HepG2 (cell line): ENCODE measurements around the gene EFS. TPM values are rescaled to one million over a fixed set of nuclear protein-coding genes. Genes with fewer than 3 reads are reported as not detected.

ENCODE experiments used
- ATAC-seq: fragments of 200-7000 bp; cut with Tn5 transposase; 3 replicates; pipeline ENCODE4 v1.9.1; 2020; ENCODE audit warnings: mild to moderate bottlenecking, moderate library complexity
- Bru-seq: library from RNA; stranded (reverse); fragments of 400-500 nt; gene quantifications from one replicate; lab custom pipeline; 2021; lab: Mats Ljungman, UMichigan
- BruChase-seq, 2 experiments: library from RNA; stranded (reverse); fragments of 400-500 nt; gene quantifications; one replicate each; lab custom pipeline; 2021; lab: Mats Ljungman, UMichigan
- BruUV-seq: library from RNA; stranded (reverse); fragments of 400-500 nt; replicated peaks from 2 replicates; lab custom pipeline; 2021; lab: Mats Ljungman, UMichigan
- CTCF ChIA-PET: fragments of 300-600 bp; formaldehyde crosslinking; extraction: SDS; loops from one replicate; lab custom pipeline; 2021; ENCODE audit warnings: low total read pairs, inconsistent platforms, low intra/inter-chr PET ratio; lab: Yijun Ruan, JAX
- POLR2A ChIA-PET: fragments of 350-600 bp; sonication (Branson Sonifier 250); formaldehyde crosslinking; loops from one replicate; lab custom pipeline; 2020; ENCODE audit warnings: antibody characterized with exemption, inconsistent platforms; lab: Yijun Ruan, JAX
- DNase-seq: peaks from one replicate; pipeline ENCODE4 v3.0.0-alpha.2; 2015; ENCODE audit warnings: low spot score
- FAIRE-seq: peaks from 3 replicates; lab custom pipeline; 2011; peaks lifted over from hg19 to GRCh38; lab: Jason Lieb, UNC
- H2AFZ ChIP-seq: one replicate; pipeline ENCODE4 v1.6.1; 2011; ENCODE audit warnings: low read length, inconsistent platforms
- H3K27ac ChIP-seq: fragments of 300-600 bp; 3 replicates; pipeline ENCODE4 v1.8.0; 2011; ENCODE audit warnings: mixed run types, mild to moderate bottlenecking, mixed read lengths, low read length, inconsistent platforms; ENCODE audit not compliant: insufficient read depth; ENCODE audit errors: extremely low read length
- H3K27me3 ChIP-seq, 2 experiments: fragments of 200-600 bp in 1 of 2; 2 replicates in 1 of 2; 3 replicates in 1 of 2; pipeline versions ENCODE4 v1.6.0 to v1.8.0; 2011; ENCODE audit warnings: low read length in 2 of 2, mild to moderate bottlenecking in 2 of 2, moderate library complexity in 2 of 2, inconsistent platforms in 1 of 2; ENCODE audit not compliant: insufficient read depth in 2 of 2, control insufficient read depth in 1 of 2
- H3K36me3 ChIP-seq, 2 experiments: fragments of 200-600 bp in 1 of 2; replicated peaks in 1 of 2; 2 replicates in 1 of 2; 3 replicates in 1 of 2; pipeline versions ENCODE4 v1.5.1 to v1.8.0; 2011; ENCODE audit warnings: low read length in 2 of 2, inconsistent platforms in 1 of 2; ENCODE audit not compliant: insufficient read depth in 2 of 2, control insufficient read depth in 1 of 2
- H3K4me1 ChIP-seq: 2 replicates; pipeline ENCODE4 v1.5.1; 2012; ENCODE audit warnings: low read length, inconsistent platforms; ENCODE audit not compliant: insufficient read depth
- H3K4me2 ChIP-seq: 2 replicates; pipeline ENCODE4 v1.6.0; 2011; ENCODE audit warnings: low read depth, low read length, inconsistent platforms
- H3K4me3 ChIP-seq, 3 experiments: fragments of 200-600 bp in 1 of 3; sonication (generic), shearing (Covaris generic) in 1 of 3; replicated peaks in 1 of 3; 2 replicates each; pipeline ENCODE4 v1.5.1; 2011 to 2016; ENCODE audit warnings: low read length in 3 of 3, inconsistent platforms in 2 of 3, low read depth in 2 of 3, mild to moderate bottlenecking in 2 of 3, control low read depth in 1 of 3, mixed read lengths in 1 of 3; ENCODE audit not compliant: insufficient read depth in 1 of 3
- H3K79me2 ChIP-seq: one replicate; pipeline ENCODE4 v1.6.1; 2011; ENCODE audit warnings: low read length, inconsistent platforms; ENCODE audit not compliant: insufficient read depth
- H3K9ac ChIP-seq: 2 replicates; pipeline ENCODE4 v1.6.0; 2011; ENCODE audit warnings: mild to moderate bottlenecking, low read depth, low read length, inconsistent platforms; ENCODE audit not compliant: insufficient read depth
- H3K9me3 ChIP-seq: 2 replicates; pipeline ENCODE4 v1.5.1; 2012; ENCODE audit warnings: mild to moderate bottlenecking, low read length
- H4K20me1 ChIP-seq: 2 replicates; pipeline ENCODE4 v1.6.0; 2011; ENCODE audit warnings: inconsistent platforms, mild to moderate bottlenecking, low read length, moderate library complexity; ENCODE audit not compliant: insufficient read depth
- MAFK ChIP-seq, 2 experiments: IDR thresholded peaks in 1 of 2; conservative IDR thresholded peaks in 1 of 2; 2 replicates each; pipeline ENCODE4 v1.6.1; 2011; ENCODE audit warnings: improper control_type of control experiment in 2 of 2, low read length in 2 of 2
- PITX1 ChIP-seq: sonication (generic); formaldehyde crosslinking; IDR thresholded peaks from 2 replicates; pipeline ENCODE4 v1.5.1; 2020; ENCODE audit warnings: mild to moderate bottlenecking, missing genetic modification reagents
- RAD21 ChIP-seq: fragments of 450-650 bp; formaldehyde crosslinking; IDR thresholded peaks from 2 replicates; pipeline ENCODE4 v1.5.0; 2020; ENCODE audit warnings: mild to moderate bottlenecking
- RBM39 ChIP-seq: fragments of 200-400 bp; formaldehyde crosslinking; IDR thresholded peaks from one replicate; pipeline ENCODE4 v1.6.1; 2018; ENCODE audit warnings: antibody characterized with exemption, mild to moderate bottlenecking, low read depth, low read length; ENCODE audit not compliant: poor library complexity, severe bottlenecking
- SP2 ChIP-seq: sonication (generic); formaldehyde crosslinking; IDR thresholded peaks from 2 replicates; pipeline ENCODE4 v1.5.1; 2020; ENCODE audit warnings: mild to moderate bottlenecking, missing genetic modification reagents
- SSRP1 ChIP-seq: IDR thresholded peaks from 2 replicates; pipeline ENCODE4 v1.6.1; 2016; ENCODE audit warnings: control low read depth
- TMF1 ChIP-seq: sonication (generic); formaldehyde crosslinking; IDR thresholded peaks from 2 replicates; pipeline ENCODE4 v1.8.1; 2022; ENCODE audit warnings: low read depth, missing genetic modification reagents
- YEATS4 ChIP-seq: sonication (generic); formaldehyde crosslinking; IDR thresholded peaks from 2 replicates; pipeline ENCODE4 v1.4.0; 2020; ENCODE audit warnings: missing genetic modification reagents, borderline replicate concordance
- ZNF687 ChIP-seq: sonication (generic); formaldehyde crosslinking; IDR thresholded peaks from 2 replicates; pipeline ENCODE4 v1.5.1; 2020; ENCODE audit warnings: mild to moderate bottlenecking, missing genetic modification reagents, moderate library complexity
- ZNF777 ChIP-seq: sonication (generic); formaldehyde crosslinking; IDR thresholded peaks from 2 replicates; pipeline ENCODE4 v1.4.0; 2020; ENCODE audit warnings: missing genetic modification reagents
- ZNF83 ChIP-seq: sonication (generic); formaldehyde crosslinking; IDR thresholded peaks from 2 replicates; pipeline ENCODE4 v1.4.0; 2020; ENCODE audit warnings: missing genetic modification reagents, mild to moderate bottlenecking, borderline replicate concordance
- WGBS: methylation state at CpG from one replicate; pipeline ENCODE4 v1.1.6; 2017; ENCODE audit warnings: low lambda C conversion rate; 5-methylcytosine and 5-hydroxymethylcytosine counted together
- in situ Hi-C: cut with HindIII; loops from 2 replicates; pipeline ENCODE4 v1.10.0; 2017; ENCODE audit warnings: low pct_unique_long_range_greater_than_20kb; ENCODE audit not compliant: extremely low pct_ligation_motif_present
- intact Hi-C: fragments of 100-400 bp; cut with micrococcal nuclease; formaldehyde crosslinking; loops from one replicate; pipeline ENCODE4 v1.10.0; 2022; ENCODE audit not compliant: unreplicated experiment
- long read RNA-seq, 2 experiments: library from RNA in 1 of 2; library from polyadenylated mRNA in 1 of 2; stranded (forward) in 1 of 2; unstranded in 1 of 2; transcript quantifications; one replicate each; pipeline ENCODE4 v2.0.0, GENCODE V29; 2019 to 2022
- polyA minus RNA-seq, 3 experiments: library from RNA; depleted of rRNA, polyadenylated mRNA; stranded (reverse); fragments of >200 nt; gene quantifications; 2 replicates each; pipeline ENCODE4 v1.2.3, GENCODE V29; 2011; ENCODE audit warnings: low replicate concordance in 1 of 3
- polyA plus RNA-seq, 8 experiments: library from polyadenylated mRNA; depleted of rRNA in 3 of 8; stranded (reverse) in 7 of 8; unstranded in 1 of 8; fragments of >200 nt; fragmentation: Illumina TruSeq in 4 of 8; extraction: Trizol in 4 of 8; gene quantifications; 2 replicates each; pipeline versions ENCODE4 v1.2.1 to v1.2.3, GENCODE V29; 2011 to 2016; ENCODE audit warnings: low read depth in 4 of 8, missing spikeins in 1 of 8, mixed read lengths in 1 of 8; ENCODE audit not compliant: insufficient read depth in 1 of 8
- total RNA-seq, 5 experiments: library from RNA; depleted of rRNA; stranded (reverse); fragments of >200 nt; fragmentation: Illumina TruSeq; extraction: Trizol; gene quantifications; 2 replicates each; pipeline ENCODE4 v1.2.3, GENCODE V29; 2016; ENCODE audit warnings: low read depth in 1 of 5
- TF ChIP-seq, protein P1 (sequence below): sonication (generic); formaldehyde crosslinking; IDR thresholded peaks from 2 replicates; pipeline ENCODE4 v1.4.0; 2020; ENCODE audit warnings: missing genetic modification reagents

EFS gene
- total RNA-seq (2016; rRNA removed; fragmentation: Illumina TruSeq; extraction: Trizol) (not detected in 2 replicates), polyA plus RNA-seq (2011; rRNA removed) (not detected in 2 replicates), polyA minus RNA-seq (2011; rRNA and poly(A)+ RNA removed; ENCODE audit: low replicate concordance) (not detected in 2 replicates), Bru-seq, nascent RNA (not detected), BruChase-seq, experiment 1, labeled RNA remaining after a 6-hour chase (percentile 9 among the genes with signal in this experiment), BruChase-seq, experiment 2, labeled RNA remaining after a 2-hour chase (not detected)
- total RNA-seq (2016; cell fraction: cytosol; rRNA removed; fragmentation: Illumina TruSeq; extraction: Trizol; ENCODE audit: low read depth) = not detected in 2 replicates
- not detected in 2 replicates for total RNA-seq (2016; cell fraction: insoluble cytoplasmic fraction; rRNA removed; fragmentation: Illumina TruSeq; extraction: Trizol)
- not detected in 2 replicates for total RNA-seq (2016; cell fraction: membrane; rRNA removed; fragmentation: Illumina TruSeq; extraction: Trizol)
- not detected in 2 replicates for total RNA-seq (2016; cell fraction: nucleus; rRNA removed; fragmentation: Illumina TruSeq; extraction: Trizol)
- 0.03 and 0.04 TPM in 2 replicates for polyA plus RNA-seq (2011; cell fraction: cytosol; rRNA removed)
- 0.05 TPM in 2 replicates for polyA plus RNA-seq (2011; cell fraction: nucleus; rRNA removed)
- not detected in 2 replicates for polyA plus RNA-seq (2012)
- not detected in 2 replicates for polyA plus RNA-seq (2016; cell fraction: cytosol; fragmentation: Illumina TruSeq; extraction: Trizol; ENCODE audit: low read depth)
- not detected in 2 replicates for polyA plus RNA-seq (2016; cell fraction: insoluble cytoplasmic fraction; fragmentation: Illumina TruSeq; extraction: Trizol; ENCODE audit: low read depth)
- polyA plus RNA-seq (2016; cell fraction: membrane; fragmentation: Illumina TruSeq; extraction: Trizol; ENCODE audit: low read depth) = not detected in 2 replicates
- polyA plus RNA-seq (2016; cell fraction: nucleus; fragmentation: Illumina TruSeq; extraction: Trizol; ENCODE audit: insufficient read depth, low read depth) = not detected in 2 replicates
- polyA minus RNA-seq (2011; cell fraction: cytosol; rRNA and poly(A)+ RNA removed) = not detected in 2 replicates
- polyA minus RNA-seq (2011; cell fraction: nucleus; rRNA and poly(A)+ RNA removed) = not detected in 2 replicates
- long read RNA-seq, experiment 1 = 0 reads
- long read RNA-seq, experiment 2 = 0 reads

DNA sequence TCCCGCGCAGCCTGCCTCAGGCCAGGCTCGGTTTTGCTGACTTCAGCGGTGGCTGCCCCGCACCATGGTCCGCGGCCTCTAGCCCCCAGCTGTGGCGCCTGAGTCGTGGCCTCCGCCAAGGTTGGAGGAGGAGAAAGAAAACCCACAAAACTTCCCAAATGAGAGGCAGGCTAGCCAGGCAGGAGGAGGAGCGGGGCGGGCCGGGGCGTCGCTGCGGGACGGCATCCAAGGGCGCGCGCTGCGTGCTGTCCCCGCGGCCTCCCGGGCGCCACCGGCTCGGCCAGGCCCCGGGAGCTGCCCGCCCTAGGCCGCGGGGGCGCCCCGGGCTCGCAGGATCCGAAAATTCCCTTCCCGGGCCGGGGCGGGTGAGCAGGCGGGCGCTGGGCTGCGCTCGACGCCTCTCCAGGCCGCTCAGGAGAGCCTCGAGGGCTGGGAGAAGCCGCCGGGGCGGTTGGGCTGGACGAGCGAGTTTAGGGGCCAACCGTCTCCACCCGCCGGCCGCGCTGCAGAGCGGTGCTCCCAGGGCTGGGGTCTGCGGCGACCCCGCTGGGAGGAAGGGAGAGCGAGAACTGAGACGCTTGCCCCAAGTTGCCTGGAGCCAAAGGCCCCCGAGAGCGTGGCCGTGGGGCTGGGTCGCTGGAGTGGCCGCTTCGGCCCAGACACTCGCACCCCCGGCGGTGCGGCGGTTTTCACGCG, at the start of gene EFS:
EFS (minus strand) TSS at position 137 of the 696 bp plus-strand sequence. CDS start 147 bp downstream, outside the sequence.
- Histone ChIP-seq H3K27ac (no peak within 1 kb of the TSS), H3K4me1 (peaks cover 9% of the 10 kb centered on the region; the same call in 1 of the 2 replicates), H4K20me1 (no peaks in the 10 kb centered on the region), H3K4me2 (no peak within 1 kb of the TSS), H3K9me3 (no peaks in the 10 kb centered on the region), H3K4me3 (no peak within 1 kb of the TSS), H3K36me3 (no peaks in the 10 kb centered on the region), H3K79me2 (no peaks in the 10 kb centered on the region), H3K27me3 (peaks cover 46 to 94% of the 10 kb centered on the region in 2 experiments), H3K9ac (no peak within 1 kb of the TSS), H2AFZ (no peak within 1 kb of the TSS)
- FAIRE-seq (no peak), ATAC-seq (no peak; the same call in 1 of the 3 replicates), DNase-seq (no peak)
- intact Hi-C loops = no loop called here
- no TSS peak for BruUV-seq
- CTCF ChIA-PET = no interaction called here
- WGBS = 12% methylated on average over 73 of the region's 74 CpGs
- POLR2A ChIA-PET = no interaction called here
- in situ Hi-C loops = no loop called here
- TF ChIP-seq SSRP1 (CRISPR knock-in tag) (no peak), TMF1 (CRISPR knock-in tag) (0 out of 2 replicates have a peak, but pooled peaks have one; percentile 33), YEATS4 (CRISPR knock-in tag) (no peak), SP2 (CRISPR knock-in tag) (no peak), RBM39 (no peak), MAFK (conservative IDR thresholded peaks at IDR 0.05 in 1 of 2, IDR thresholded peaks at IDR 0.05 in 1 of 2; ENCODE audit: low read length in 2 of 2) (peak; percentile 8 to 16; a peak in 1 of 4 replicates), ZNF777 (CRISPR knock-in tag) (peak; percentile 50), ZNF687 (CRISPR knock-in tag) (peak; percentile 34; the same call in 1 of the 2 replicates), ZNF83 (CRISPR knock-in tag) (no peak), RAD21 (CRISPR knock-in tag) (no peak), PITX1 (no peak)
- TF ChIP-seq, protein P1, sequence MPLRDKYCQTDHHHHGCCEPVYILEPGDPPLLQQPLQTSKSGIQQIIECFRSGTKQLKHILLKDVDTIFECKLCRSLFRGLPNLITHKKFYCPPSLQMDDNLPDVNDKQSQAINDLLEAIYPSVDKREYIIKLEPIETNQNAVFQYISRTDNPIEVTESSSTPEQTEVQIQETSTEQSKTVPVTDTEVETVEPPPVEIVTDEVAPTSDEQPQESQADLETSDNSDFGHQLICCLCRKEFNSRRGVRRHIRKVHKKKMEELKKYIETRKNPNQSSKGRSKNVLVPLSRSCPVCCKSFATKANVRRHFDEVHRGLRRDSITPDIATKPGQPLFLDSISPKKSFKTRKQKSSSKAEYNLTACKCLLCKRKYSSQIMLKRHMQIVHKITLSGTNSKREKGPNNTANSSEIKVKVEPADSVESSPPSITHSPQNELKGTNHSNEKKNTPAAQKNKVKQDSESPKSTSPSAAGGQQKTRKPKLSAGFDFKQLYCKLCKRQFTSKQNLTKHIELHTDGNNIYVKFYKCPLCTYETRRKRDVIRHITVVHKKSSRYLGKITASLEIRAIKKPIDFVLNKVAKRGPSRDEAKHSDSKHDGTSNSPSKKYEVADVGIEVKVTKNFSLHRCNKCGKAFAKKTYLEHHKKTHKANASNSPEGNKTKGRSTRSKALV (CRISPR knock-in tag) = peak; percentile 90
